ENCODE data around the gene LCK.
"Not testable (repeated sequence)": the region's sequence is repeated elsewhere in the genome, so short reads cannot be mapped to it uniquely, and the experiment has no call there.

LCK gene

DNA sequence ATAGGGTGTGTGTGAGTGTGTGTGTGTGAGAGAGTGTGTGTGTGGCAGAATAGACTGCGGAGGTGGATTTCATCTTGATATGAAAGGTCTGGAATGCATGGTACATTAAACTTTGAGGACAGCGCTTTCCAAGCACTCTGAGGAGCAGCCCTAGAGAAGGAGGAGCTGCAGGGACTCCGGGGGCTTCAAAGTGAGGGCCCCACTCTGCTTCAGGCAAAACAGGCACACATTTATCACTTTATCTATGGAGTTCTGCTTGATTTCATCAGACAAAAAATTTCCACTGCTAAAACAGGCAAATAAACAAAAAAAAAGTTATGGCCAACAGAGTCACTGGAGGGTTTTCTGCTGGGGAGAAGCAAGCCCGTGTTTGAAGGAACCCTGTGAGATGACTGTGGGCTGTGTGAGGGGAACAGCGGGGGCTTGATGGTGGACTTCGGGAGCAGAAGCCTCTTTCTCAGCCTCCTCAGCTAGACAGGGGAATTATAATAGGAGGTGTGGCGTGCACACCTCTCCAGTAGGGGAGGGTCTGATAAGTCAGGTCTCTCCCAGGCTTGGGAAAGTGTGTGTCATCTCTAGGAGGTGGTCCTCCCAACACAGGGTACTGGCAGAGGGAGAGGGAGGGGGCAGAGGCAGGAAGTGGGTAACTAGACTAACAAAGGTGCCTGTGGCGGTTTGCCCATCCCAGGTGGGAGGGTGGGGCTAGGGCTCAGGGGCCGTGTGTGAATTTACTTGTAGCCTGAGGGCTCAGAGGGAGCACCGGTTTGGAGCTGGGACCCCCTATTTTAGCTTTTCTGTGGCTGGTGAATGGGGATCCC, 22.5 kb downstream of the LCK start:
- DNase-seq (ENCODE audit: low read depth in 2 of 3, low spot score in 1 of 3) = peak; percentile 59 to 76 (median 71)

DNA sequence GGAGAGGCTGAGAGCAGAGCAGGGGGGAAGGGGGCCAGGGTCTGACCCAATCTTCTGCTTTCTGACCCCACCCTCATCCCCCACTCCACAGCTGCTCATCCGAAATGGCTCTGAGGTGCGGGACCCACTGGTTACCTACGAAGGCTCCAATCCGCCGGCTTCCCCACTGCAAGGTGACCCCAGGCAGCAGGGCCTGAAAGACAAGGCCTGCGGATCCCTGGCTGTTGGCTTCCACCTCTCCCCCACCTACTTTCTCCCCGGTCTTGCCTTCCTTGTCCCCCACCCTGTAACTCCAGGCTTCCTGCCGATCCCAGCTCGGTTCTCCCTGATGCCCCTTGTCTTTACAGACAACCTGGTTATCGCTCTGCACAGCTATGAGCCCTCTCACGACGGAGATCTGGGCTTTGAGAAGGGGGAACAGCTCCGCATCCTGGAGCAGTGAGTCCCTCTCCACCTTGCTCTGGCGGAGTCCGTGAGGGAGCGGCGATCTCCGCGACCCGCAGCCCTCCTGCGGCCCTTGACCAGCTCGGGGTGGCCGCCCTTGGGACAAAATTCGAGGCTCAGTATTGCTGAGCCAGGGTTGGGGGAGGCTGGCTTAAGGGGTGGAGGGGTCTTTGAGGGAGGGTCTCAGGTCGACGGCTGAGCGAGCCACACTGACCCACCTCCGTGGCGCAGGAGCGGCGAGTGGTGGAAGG, 23.7 kb downstream of the LCK start:
- DNase-seq (ENCODE audit: low read depth in 2 of 3, low spot score in 1 of 3) = no peak

DNA sequence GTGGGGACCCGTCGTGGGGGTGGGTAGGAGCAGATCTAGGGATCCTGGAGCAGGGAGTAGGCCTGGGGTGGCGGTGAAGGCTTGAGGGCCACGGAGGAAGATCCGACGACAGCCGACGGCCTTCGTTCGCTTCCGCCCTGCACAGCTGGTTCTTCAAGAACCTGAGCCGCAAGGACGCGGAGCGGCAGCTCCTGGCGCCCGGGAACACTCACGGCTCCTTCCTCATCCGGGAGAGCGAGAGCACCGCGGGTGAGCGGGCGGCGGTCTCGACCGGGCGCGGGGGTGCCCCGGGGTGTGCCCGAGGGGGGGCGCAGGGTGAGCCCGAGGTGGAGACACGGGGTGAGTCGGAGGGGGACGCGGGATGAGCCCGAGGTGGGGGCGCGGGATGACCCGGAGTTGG, 24.4 kb downstream of the LCK start:
- DNase-seq (ENCODE audit: low read depth in 2 of 3, low spot score in 1 of 3) = no peak

DNA sequence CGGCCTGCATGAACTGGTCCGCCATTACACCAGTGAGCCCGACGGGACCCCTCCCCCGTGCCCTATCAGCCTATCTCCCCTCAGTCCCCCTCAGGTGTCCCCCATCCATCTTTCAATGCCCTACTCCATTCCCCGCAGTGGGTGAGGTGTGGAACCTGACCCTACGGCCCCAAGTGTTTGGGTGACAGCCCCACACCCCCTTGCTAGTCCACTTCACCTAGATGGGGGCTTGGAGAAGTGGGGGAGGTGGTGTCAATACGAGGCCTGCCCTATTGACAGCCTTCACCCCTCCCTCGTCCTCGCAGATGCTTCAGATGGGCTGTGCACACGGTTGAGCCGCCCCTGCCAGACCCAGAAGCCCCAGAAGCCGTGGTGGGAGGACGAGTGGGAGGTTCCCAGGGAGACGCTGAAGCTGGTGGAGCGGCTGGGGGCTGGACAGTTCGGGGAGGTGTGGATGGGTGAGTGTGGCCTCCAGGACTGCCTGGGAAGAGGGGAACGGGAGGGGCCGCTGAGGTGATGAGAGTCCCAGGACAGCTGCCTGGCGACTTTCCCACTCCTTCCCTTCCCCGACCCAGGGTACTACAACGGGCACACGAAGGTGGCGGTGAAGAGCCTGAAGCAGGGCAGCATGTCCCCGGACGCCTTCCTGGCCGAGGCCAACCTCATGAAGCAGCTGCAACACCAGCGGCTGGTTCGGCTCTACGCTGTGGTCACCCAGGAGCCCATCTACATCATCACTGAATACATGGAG, 25.1 kb downstream of the LCK start:
- no peak for DNase-seq (ENCODE audit: low read depth in 2 of 3, low spot score in 1 of 3)

DNA sequence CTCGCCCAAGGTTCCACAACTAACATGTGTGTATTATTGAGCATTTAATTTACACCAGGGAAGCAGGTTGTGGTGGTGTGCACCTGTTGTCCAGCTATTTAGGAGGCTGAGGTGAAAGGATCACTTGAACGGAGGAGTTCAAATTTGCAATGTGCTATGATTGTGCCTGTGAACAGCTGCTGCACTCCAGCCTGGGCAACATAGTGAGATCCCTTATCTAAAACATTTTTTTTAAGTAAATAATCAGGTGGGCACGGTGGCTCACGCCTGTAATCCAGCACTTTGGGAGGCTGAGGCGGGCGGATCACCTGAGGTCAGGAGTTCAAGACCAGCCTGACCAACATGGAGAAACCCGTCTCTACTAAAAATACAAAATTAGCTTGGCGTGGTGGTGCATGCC, 33.7 kb downstream of the LCK start:
- DNase-seq (ENCODE audit: low read depth in 2 of 3, low spot score in 1 of 3) = not testable (repeated sequence)

DNA sequence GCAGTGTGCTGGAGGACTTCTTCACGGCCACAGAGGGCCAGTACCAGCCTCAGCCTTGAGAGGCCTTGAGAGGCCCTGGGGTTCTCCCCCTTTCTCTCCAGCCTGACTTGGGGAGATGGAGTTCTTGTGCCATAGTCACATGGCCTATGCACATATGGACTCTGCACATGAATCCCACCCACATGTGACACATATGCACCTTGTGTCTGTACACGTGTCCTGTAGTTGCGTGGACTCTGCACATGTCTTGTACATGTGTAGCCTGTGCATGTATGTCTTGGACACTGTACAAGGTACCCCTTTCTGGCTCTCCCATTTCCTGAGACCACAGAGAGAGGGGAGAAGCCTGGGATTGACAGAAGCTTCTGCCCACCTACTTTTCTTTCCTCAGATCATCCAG, 34.6 kb downstream of the LCK start:
- DNase-seq (ENCODE audit: low read depth in 2 of 3, low spot score in 1 of 3) = no peak

DNA sequence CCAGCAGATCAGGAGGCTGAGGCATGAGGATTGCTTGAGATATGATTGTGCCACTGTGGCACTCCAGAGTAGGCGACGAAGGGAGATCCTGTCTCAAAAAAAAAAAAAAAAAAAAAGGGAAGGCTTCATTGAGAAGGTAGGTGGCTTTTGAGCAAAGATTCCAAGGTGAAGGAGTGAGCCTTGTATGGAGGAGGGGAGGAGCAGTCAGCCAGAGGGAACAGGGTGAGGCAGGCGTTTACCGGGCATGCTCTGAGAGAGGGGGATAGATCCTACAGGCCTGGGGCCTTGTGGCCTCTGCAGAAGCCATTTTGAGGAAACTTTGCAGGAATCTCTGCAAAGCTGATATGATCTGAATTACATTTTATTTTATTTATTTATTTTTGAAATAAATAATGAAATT, 35.7 kb downstream of the LCK start:
- DNase-seq (ENCODE audit: low read depth in 2 of 3, low spot score in 1 of 3) = no peak

DNA sequence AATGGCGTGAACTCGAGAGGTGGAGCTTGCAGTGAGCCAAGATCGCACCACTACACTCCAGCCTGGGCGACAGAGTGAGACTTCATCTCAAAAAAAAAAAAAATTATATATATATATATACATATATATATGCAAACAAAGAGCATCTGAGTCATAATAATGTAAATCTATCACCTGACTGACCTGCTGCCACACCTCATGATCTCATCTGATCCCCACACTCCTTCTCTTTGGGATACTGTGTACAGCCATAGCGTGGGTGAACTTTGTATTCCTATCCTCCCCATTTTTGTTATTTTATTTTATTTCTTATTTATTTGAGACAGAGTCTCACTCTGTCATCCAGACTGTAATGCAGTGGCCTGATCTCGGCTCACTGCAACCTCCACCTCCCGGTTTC, 38.2 kb downstream of the LCK start:
- no peak for DNase-seq (ENCODE audit: low read depth in 2 of 3, low spot score in 1 of 3)

DNA sequence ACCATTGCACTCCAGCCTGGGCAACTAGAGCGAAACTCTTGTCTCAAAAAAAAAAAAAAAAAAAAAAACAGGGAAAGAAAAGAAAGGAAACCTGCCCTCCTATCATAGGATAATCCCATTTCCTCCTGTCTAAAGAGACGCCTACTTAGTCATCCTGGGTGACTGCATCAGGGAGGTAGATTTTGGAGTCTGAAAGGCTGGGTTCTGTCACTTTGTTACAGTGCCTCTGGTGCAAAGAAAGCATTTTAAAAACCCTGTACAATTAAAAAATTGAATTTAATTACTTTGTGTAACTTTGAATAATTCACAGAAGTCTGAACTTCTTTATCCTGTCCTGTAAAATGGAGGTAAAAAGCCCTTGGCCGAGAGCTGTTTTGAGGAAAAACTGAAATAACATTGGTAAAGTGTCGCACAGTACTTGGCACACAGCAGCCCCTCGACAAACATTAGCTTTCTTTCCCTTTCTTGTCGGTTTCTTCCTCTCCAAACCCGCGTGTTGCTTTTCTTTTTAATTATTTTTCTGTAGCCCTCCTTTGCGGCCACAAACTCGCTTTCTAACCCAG, 40.2 kb downstream of the LCK start:
- DNase-seq (ENCODE audit: low read depth in 2 of 3, low spot score in 1 of 3) = no peak

DNA sequence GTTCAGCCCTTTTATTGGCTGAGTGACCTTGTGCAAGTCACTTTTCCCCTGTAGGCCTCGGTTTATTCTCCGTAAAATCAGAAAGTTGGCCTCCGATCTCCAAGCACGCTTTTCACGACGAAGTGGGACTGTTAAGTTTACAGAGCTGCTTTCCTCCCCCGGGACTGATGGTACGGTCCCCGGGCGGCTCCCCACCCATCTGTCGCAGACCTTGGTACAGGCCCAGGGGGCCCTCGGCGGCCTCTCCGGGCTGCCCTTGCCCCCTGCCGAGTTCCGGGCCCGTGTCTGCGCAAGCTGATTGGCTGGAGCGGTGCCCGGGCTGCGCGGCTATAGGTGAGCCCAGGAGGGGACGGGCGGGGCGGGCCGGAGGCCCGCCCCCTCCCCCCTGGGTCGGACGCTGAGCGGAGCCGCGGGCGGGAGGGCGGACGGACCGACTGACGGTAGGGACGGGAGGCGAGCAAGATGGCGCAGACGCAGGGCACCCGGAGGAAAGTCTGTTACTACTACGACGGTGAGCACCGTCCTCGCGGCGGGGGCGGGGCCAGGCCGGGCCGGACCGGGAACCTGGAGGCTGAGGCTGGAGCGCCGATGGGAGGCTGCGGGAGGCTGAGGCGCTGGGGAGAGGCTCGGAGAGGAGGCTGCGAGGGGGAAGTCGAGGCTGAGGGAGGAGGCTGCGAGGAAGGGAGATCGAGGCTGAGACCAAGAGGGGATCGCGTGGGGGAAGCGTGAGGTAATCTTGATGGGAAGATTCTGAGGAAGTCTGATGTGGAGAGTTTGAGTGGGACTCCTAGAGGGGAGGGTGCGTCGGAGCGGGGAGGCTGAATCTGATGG, 40.9 kb downstream of the LCK start, which contains the start of gene HDAC1:
Gene HDAC1 (plus strand): TSS at position 376 of the 831 bp plus-strand sequence. CDS start 87 bp downstream, at position 463.
- DNase-seq (ENCODE audit: low read depth in 2 of 3, low spot score in 1 of 3) = peak; percentile 95 to 97 (median 97)

DNA sequence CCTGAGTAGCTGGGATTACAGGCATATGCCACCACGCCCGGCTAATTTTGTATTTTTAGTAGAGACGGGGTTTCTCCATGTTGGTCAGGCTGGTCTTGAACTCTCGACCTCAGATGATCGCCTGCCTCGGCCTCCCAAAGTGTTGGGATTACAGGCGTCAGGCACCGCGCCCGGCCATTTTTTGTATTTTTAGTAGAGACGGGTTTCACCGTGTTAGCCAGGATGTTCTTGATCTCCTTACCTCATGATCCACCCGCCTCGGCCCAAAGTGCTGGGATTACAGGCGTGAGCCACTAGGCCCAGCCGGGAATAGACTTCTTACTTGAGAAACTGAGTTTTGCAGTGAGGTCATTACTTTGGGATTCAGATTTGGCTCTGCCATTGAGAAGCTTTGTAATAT, 47.1 kb downstream of the LCK start:
- not testable (repeated sequence) for DNase-seq (ENCODE audit: low read depth in 2 of 3, low spot score in 1 of 3)

DNA sequence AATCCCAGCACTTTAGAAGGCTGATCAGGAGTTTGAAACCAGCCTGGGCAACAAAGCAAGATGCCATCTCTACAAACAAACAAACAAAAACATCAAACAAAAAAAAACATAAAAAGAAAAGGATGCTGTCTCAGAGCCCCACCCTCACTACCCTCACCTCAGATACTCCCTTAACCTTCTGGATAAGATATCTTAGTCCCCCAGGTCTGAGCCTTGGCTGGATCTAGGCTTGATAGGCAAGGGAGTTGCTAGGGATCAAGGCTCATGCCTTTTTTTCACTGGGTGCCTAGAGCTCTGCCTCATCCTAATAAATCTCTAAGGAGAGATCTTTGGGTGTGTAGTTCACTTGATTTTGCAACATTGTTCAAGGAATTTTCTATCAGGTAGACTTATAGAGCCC, 48.3 kb downstream of the LCK start:
- DNase-seq (ENCODE audit: low read depth in 2 of 3, low spot score in 1 of 3) = no peak

DNA sequence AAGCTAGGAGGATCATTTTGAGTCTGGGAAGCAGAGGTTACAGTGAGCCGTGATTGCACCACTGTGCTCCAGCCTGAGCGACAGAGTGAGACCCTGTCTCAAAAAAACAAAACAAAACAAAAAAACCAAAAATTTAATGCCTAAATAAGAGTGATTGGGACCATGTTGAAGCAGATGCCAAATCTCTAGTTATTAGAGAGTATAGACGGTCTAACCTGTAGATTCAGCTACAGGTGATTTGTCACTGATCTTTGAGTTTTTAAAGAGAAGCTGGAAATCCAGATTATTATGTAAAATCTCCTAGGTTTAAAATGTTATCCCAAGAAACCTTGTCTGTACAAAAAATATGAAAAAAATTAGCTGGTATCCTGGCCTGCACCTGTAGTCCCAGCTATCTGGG, 52.3 kb downstream of the LCK start:
- no peak for DNase-seq (ENCODE audit: low read depth in 2 of 3, low spot score in 1 of 3)

DNA sequence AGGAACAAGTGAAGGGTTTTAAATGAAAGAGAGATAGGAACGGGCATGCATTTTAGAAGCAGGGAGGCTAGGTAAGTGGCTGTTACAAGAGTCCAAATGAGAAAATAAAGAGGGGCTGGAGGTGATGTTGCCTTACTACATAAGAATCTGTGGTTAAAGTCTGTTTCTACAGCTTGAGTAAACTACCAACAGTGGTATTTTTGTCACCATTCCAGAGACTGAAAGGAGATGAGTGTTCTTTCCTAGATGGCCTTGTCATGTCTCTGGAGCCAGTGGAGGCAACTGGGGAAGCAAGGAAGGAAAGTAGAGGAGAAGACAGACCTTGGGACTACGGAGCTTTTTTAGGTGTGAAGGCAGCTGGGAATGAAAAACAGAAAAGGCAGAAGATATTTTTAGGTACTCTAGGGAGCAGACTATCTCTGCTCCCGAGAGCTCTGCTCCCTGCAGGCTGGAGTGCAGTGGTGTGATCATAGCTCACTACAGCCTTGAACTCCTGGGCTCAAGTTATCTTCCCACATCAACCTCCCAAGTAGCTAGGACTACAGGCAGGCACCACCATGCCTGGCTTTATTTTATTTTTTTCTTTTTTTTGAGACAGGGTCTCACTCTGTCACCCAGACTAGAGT, 53.0 kb downstream of the LCK start:
- no peak for DNase-seq (ENCODE audit: low read depth in 2 of 3, low spot score in 1 of 3)

DNA sequence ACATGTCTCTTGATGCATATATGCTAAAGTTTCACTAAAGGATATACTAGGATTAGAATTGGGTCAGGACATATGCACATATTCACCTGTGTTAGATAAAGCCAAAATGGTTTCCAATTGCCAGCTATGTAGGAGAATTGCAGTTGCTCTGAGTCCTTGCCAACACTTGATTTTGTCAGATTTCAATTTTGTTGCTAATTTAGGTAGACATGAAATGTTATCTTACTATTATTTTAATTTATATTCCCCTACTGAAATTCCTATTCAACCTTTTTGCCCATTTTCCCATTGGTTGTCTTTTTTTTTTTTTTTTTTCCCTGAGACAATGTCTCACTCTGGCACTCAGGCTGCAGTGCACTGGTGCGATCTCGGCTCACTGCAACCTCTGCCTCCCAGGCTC, 54.2 kb downstream of the LCK start:
- DNase-seq (ENCODE audit: low read depth in 2 of 3, low spot score in 1 of 3) = no peak

DNA sequence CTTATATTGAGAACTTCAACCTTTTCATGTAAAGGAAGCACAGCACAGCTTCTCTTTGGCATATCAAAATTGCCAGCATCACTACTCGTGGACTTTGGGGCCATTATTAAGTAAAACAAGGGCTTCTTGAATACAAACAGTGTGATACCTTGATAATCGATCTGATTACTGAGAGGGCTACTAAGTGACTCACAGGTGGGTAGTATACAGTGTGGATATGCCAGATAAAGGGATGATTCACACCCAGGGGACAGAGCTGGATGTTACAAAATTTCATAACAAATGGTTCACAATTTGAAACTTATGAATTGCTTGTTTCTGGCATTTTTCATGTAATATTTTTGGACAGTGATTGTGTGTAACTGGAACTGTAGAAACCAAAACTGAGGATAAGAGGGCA, 56.3 kb downstream of the LCK start:
- DNase-seq (ENCODE audit: low read depth in 2 of 3, low spot score in 1 of 3) = no peak

DNA sequence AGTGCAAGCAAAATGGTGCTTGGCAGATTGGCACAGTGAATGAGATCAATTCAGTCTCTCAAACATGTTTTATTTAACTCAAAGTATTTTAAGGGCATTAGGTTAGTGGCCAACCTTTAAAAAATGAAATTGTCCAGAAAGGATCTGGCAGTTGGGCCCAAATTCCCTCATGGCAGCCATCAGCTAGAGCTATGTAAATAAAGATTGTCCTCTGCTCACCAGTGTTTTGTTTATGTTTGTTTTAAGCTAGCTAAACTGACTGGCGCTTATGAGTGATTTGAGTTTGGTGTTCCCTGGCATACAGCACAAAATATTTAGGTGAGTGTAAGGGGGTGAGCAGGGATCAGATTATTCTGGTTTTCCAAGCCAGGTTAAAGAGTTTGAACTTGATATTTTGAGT, 58.9 kb downstream of the LCK start:
- no peak for DNase-seq (ENCODE audit: low read depth in 2 of 3, low spot score in 1 of 3)

DNA sequence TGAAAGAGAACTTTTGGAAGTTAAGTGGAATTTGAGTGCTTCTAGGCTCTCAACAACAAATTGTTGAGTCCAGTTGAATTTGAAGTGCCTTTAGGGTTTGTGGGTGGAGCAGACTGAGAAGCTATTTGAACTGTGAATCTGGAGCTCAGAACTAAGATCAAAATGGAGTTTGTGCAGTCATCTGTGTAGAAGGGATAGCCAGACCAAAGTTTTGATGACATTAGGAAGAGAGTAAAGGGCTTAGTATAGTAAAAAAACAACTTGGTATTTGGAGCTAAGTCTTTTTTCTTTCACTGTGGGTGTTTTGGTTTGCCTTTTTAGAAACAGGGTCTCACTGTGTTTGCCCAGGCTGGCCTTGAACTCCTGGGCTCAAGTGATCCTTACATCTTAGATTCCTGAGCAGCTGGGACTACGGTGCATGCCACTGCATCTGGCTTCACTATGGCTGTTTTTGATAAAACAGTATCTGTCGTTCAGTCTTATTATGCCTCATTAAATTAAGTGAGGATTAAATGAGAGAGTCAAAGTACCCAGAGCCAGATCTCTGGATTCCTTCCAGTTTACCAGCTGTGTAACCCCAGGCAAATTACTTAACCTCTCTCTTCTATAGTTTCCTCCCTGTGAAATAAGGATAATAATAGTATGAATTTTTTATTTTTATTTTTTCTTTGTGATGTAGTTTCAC, 60.8 kb downstream of the LCK start:
- no peak for DNase-seq (ENCODE audit: low read depth in 2 of 3, low spot score in 1 of 3)

DNA sequence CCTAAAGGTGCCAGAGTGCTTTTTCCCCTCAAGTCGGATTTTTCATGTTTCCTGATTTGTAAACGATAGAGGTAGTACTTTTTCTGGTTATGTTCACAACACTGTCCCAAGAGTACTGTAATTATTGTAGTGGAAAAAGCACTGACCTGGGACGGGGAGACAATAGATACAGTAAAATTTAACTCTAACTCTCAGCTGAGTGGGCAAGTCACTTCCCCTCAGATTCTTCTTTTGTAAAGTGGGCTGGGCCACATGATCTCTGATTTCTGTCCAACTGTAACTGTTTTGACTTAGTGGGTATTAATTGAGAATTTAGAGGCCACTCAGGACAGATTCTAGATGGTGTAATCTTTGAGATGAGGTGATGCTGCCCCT, 65.8 kb downstream of the LCK start:
- no peak for DNase-seq (ENCODE audit: low read depth in 2 of 3, low spot score in 1 of 3)

All from stimulated activated CD4-positive, alpha-beta T cell treated with anti-CD3 and anti-CD28 coated beads, Interleukin-12 subunit alpha, Interleukin-12 subunit beta, amount 100 ng/mL, for 48 hours (primary cell).